SU-DHL-6 (cell line): ENCODE data around the gene RHOT2.
A peak's percentile ranks its signal among the peaks of the same experiment; 100 is the strongest.

Experiments used
- H2AFZ ChIP-seq: fragments of 200-600 bp; sonication (generic); 2 replicates; pipeline ENCODE4 v1.6.1; 2014; ENCODE audit warnings: low read depth, mild to moderate bottlenecking, moderate library complexity, mixed read lengths, antibody characterized with exemption, low read length; ENCODE audit not compliant: severe bottlenecking
- H3F3A ChIP-seq: fragments of 200-600 bp; shearing (Covaris generic); 2 replicates; pipeline ENCODE4 v1.6.0; 2016; ENCODE audit warnings: antibody characterized with exemption, mild to moderate bottlenecking; ENCODE audit not compliant: insufficient read depth
- H3K27ac ChIP-seq: fragments of 200-600 bp; sonication (generic); 2 replicates; pipeline ENCODE4 v1.5.1; 2016; ENCODE audit warnings: low read depth, mild to moderate bottlenecking, low read length, moderate library complexity, mixed read lengths
- H3K27me3 ChIP-seq: fragments of 200-600 bp; sonication (generic), shearing (Covaris generic); 2 replicates; pipeline ENCODE4 v1.6.0; 2014; ENCODE audit warnings: mild to moderate bottlenecking, low read length
- H3K36me3 ChIP-seq: fragments of 200-600 bp; sonication (generic); 2 replicates; pipeline ENCODE4 v1.6.1; 2014; ENCODE audit warnings: mild to moderate bottlenecking, low read length, mixed read lengths
- H3K4me2 ChIP-seq: fragments of 300-600, 200-600 bp; shearing (Covaris generic), sonication (generic); 2 replicates; pipeline ENCODE4 v1.6.0; 2014; ENCODE audit warnings: low read length, low read depth, mild to moderate bottlenecking; ENCODE audit not compliant: poor library complexity, severe bottlenecking
- H3K4me3 ChIP-seq: fragments of 200-600 bp; sonication (generic); 2 replicates; pipeline ENCODE4 v1.5.1; 2014; ENCODE audit warnings: antibody characterized with exemption, low read length, mild to moderate bottlenecking, mixed read lengths; ENCODE audit not compliant: insufficient read depth, poor library complexity, severe bottlenecking
- H3K79me2 ChIP-seq: fragments of 200-600 bp; sonication (generic); 2 replicates; pipeline ENCODE4 v1.6.1; 2014; ENCODE audit warnings: mild to moderate bottlenecking, low read length, moderate library complexity; ENCODE audit not compliant: insufficient read depth
- H3K9ac ChIP-seq: fragments of 200-600 bp; sonication (generic); 2 replicates; pipeline ENCODE4 v1.7.0; 2014; ENCODE audit warnings: mild to moderate bottlenecking, low read length
- H3K9me2 ChIP-seq: fragments of 200-600 bp; sonication (generic); replicated peaks from 2 replicates; pipeline ENCODE4 v1.6.1; 2014; ENCODE audit warnings: low read length; ENCODE audit not compliant: insufficient read depth
- H3K9me3 ChIP-seq: fragments of 200-600 bp; sonication (generic); 2 replicates; pipeline ENCODE4 v1.6.1; 2014; ENCODE audit warnings: low read length, mixed read lengths; ENCODE audit not compliant: insufficient read depth
- H4K20me1 ChIP-seq: fragments of 200-600 bp; sonication (generic); 2 replicates; pipeline ENCODE4 v1.6.1; 2014; ENCODE audit warnings: low read depth, mild to moderate bottlenecking, antibody characterized with exemption, low read length, moderate library complexity, mixed read lengths
- EZH2phosphoT487 ChIP-seq: fragments of 200-600 bp; sonication (generic), shearing (Covaris generic); conservative IDR thresholded peaks from 2 replicates; pipeline ENCODE4 v1.6.1; 2018; ENCODE audit warnings: mild to moderate bottlenecking, antibody characterized with exemption, low read length, moderate library complexity, mixed read lengths
- TF ChIP-seq, protein P1 (sequence below): fragments of 200-600 bp; sonication (generic); IDR thresholded peaks from one replicate; pipeline ENCODE4 v1.5.1; 2017; ENCODE audit warnings: antibody characterized with exemption, mild to moderate bottlenecking, low read length, moderate library complexity; ENCODE audit not compliant: insufficient read depth, poor library complexity, severe bottlenecking

RHOT2 gene

DNA sequence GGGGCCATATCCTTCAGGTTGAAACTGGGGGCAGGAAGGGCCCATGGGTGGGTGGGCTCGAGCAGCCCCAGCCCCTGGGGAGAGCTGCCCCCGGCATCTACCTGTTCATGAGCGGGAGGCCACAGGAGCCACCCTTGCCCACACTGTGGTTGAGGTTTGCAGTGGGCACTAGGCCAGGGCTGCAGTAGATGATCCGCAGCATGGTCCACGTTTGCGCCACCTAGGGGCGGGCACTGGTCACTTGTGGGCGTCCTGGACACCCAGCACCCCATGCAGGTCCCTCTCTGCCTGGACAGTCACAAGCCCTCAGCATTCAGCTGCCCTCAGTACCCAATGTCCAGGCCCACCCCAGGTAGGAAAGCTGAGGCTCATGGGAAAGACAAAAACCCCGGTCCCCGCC, 18.0 kb downstream of the RHOT2 start:
- Histone ChIP-seq H3K9ac (no peak overlapping the region), H3F3A (no peaks in the 10 kb centered on the region), H3K36me3 (no peaks in the 10 kb centered on the region), H3K4me3 (no peak overlapping the region), H2AFZ (no peak overlapping the region), H4K20me1 (no peaks in the 10 kb centered on the region), H3K27me3 (no peaks in the 10 kb centered on the region), H3K79me2 (peaks cover 21% of the 10 kb centered on the region; the same call in 1 of the 2 replicates), H3K9me2 (no peaks in the 10 kb centered on the region), H3K27ac (no peak overlapping the region), H3K4me2 (no peak overlapping the region), H3K9me3 (no peaks in the 10 kb centered on the region)
- TF ChIP-seq, protein P1, sequence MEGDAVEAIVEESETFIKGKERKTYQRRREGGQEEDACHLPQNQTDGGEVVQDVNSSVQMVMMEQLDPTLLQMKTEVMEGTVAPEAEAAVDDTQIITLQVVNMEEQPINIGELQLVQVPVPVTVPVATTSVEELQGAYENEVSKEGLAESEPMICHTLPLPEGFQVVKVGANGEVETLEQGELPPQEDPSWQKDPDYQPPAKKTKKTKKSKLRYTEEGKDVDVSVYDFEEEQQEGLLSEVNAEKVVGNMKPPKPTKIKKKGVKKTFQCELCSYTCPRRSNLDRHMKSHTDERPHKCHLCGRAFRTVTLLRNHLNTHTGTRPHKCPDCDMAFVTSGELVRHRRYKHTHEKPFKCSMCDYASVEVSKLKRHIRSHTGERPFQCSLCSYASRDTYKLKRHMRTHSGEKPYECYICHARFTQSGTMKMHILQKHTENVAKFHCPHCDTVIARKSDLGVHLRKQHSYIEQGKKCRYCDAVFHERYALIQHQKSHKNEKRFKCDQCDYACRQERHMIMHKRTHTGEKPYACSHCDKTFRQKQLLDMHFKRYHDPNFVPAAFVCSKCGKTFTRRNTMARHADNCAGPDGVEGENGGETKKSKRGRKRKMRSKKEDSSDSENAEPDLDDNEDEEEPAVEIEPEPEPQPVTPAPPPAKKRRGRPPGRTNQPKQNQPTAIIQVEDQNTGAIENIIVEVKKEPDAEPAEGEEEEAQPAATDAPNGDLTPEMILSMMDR, result peak; percentile 19
- no peak for TF ChIP-seq EZH2phosphoT487

DNA sequence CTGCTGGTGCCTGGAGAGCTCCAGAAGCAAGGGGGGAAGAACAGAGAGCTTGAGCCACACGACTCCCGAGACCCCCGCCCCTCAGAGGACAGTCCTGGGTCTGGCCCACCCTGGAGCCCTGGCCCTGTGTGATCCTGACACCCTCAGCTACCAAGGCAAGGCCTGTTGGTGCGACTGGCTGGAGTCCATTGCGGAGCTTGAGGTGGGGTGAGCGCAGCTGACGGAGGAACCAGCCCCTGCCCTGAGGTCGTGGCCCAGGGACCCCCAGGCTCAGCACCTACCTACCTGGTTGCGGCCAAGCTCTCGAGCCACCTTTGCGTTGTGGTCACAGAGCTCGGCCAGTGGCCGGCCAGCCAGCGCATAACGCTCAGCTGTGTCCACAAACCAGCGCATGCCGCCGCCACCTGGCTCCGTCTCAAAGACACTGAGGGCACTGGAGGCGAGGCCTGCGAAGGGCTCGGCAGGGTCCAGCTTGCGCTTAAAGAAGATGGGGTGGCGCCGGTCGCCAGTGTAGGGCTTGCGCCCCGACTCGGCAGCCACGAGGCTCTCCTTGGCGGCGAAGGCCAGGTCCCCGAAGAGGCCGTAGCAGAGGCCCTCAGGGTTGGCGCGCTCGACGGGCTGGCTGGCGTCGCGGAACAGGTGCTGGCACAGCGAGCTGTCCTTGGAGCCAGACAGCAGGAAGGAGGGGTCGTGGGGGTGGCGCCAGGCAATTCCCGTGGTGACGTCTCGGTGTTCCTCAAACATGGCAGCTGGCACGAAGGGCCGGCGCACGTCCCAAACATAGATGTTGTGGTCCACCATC, 18.7 kb downstream of the RHOT2 start:
- H3K9me3 ChIP-seq, result no peaks in the 10 kb centered on the region
- H2AFZ ChIP-seq, result no peak overlapping the region
- no peak overlapping the region for H3K27ac ChIP-seq
- H3K79me2 ChIP-seq, result peaks cover 14% of the 10 kb centered on the region; the same call in 1 of the 2 replicates
- TF ChIP-seq EZH2phosphoT487, result no peak
- TF ChIP-seq, protein P1, result no peak
- no peak overlapping the region for H3K4me3 ChIP-seq
- H3K4me2 ChIP-seq, result no peak overlapping the region
- H3K9me2 ChIP-seq, result no peaks in the 10 kb centered on the region
- H3K36me3 ChIP-seq, result no peaks in the 10 kb centered on the region
- no peaks in the 10 kb centered on the region for H4K20me1 ChIP-seq
- H3F3A ChIP-seq, result no peaks in the 10 kb centered on the region
- no peak overlapping the region for H3K9ac ChIP-seq
- no peaks in the 10 kb centered on the region for H3K27me3 ChIP-seq

DNA sequence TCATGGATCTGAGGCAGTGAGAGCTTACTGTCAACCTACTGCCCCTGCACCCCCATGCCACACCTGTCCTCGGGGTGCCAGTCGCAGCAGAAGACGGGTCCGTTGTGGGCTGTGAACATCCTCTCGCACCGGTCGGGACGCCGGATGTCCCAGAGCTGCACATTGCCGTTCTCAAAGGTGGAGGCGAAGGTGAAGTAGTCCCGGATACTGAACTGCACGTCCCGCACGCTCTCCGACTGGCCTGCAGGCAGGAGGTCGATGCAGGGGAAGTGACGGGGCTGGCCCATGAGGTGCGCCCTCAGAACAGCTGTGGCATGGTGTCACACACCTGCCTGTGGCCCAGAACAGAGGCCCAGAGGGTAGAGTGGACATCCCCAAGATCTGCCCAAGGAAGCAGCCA, 19.6 kb downstream of the RHOT2 start:
- no peak overlapping the region for H3K4me3 ChIP-seq
- H3F3A ChIP-seq, result 0 out of 2 replicates have a peak, but pooled peaks cover under 1% of the 10 kb centered on the region
- peaks cover 8% of the 10 kb centered on the region; the same call in 1 of the 2 replicates for H3K79me2 ChIP-seq
- no peaks in the 10 kb centered on the region for H3K9me3 ChIP-seq
- no peak overlapping the region for H3K4me2 ChIP-seq
- TF ChIP-seq EZH2phosphoT487, result no peak
- TF ChIP-seq, protein P1, result no peak
- no peaks in the 10 kb centered on the region for H3K36me3 ChIP-seq
- no peaks in the 10 kb centered on the region for H3K27me3 ChIP-seq
- no peak overlapping the region for H2AFZ ChIP-seq
- H3K27ac ChIP-seq, result no peak overlapping the region
- no peaks in the 10 kb centered on the region for H4K20me1 ChIP-seq
- H3K9me2 ChIP-seq, result no peaks in the 10 kb centered on the region
- H3K9ac ChIP-seq, result no peak overlapping the region
